ENCODE data around the gene ANXA6. TPM values are rescaled to one million over a fixed set of nuclear protein-coding genes. Genes with fewer than 3 reads are reported as not detected.
A peak's percentile ranks its signal among the peaks of the same experiment; 100 is the strongest.

ANXA6 gene
- total and polyA plus RNA-seq, 9 of the 15 experiments (the other 6 are each of a cell fraction or from before 2014, with no cell fraction given) = 0.70 to 13.2 (median 8.3) TPM

DNA sequence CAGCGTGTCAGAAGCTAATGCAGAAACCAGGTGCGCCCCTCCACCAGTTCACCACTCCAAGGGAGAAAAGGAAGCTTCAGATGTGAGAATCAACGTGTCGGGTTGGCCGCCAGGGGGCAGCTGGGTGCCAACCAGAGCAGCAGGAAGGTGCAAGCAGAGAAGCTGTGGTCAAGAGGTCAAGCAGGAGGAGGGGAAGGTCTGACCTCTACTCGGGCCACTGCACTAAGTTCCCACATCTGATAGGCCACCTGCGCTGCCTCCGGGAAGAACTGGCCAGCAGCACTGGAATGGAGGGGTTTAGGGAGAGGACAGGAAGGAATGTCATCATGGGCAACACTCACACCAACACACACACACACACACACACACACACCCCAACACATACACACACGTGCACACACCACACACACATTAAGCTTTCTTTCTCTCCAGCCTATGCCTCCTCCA is 31.4 kb downstream of the ANXA6 start (continued):
- TF ChIP-seq, protein P1, sequence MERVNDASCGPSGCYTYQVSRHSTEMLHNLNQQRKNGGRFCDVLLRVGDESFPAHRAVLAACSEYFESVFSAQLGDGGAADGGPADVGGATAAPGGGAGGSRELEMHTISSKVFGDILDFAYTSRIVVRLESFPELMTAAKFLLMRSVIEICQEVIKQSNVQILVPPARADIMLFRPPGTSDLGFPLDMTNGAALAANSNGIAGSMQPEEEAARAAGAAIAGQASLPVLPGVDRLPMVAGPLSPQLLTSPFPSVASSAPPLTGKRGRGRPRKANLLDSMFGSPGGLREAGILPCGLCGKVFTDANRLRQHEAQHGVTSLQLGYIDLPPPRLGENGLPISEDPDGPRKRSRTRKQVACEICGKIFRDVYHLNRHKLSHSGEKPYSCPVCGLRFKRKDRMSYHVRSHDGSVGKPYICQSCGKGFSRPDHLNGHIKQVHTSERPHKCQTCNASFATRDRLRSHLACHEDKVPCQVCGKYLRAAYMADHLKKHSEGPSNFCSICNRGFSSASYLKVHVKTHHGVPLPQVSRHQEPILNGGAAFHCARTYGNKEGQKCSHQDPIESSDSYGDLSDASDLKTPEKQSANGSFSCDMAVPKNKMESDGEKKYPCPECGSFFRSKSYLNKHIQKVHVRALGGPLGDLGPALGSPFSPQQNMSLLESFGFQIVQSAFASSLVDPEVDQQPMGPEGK (CRISPR knock-in tag; IDR thresholded peaks at IDR 0.05; ENCODE audit: borderline replicate concordance) = no peak
- no peak for TF ChIP-seq TBP (optimal IDR thresholded peaks at IDR 0.05; ENCODE audit: low read depth, low read length)
- TF ChIP-seq, protein P2, sequence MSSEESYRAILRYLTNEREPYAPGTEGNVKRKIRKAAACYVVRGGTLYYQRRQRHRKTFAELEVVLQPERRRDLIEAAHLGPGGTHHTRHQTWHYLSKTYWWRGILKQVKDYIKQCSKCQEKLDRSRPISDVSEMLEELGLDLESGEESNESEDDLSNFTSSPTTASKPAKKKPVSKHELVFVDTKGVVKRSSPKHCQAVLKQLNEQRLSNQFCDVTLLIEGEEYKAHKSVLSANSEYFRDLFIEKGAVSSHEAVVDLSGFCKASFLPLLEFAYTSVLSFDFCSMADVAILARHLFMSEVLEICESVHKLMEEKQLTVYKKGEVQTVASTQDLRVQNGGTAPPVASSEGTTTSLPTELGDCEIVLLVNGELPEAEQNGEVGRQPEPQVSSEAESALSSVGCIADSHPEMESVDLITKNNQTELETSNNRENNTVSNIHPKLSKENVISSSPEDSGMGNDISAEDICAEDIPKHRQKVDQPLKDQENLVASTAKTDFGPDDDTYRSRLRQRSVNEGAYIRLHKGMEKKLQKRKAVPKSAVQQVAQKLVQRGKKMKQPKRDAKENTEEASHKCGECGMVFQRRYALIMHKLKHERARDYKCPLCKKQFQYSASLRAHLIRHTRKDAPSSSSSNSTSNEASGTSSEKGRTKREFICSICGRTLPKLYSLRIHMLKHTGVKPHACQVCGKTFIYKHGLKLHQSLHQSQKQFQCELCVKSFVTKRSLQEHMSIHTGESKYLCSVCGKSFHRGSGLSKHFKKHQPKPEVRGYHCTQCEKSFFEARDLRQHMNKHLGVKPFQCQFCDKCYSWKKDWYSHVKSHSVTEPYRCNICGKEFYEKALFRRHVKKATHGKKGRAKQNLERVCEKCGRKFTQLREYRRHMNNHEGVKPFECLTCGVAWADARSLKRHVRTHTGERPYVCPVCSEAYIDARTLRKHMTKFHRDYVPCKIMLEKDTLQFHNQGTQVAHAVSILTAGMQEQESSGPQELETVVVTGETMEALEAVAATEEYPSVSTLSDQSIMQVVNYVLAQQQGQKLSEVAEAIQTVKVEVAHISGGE (CRISPR knock-in tag; IDR thresholded peaks at IDR 0.05) = no peak
- peak; percentile 27; the same call in 1 of the 2 replicates for TF ChIP-seq TAL1 (IDR thresholded peaks at IDR 0.05)
- TF ChIP-seq ELF4 (CRISPR knock-in tag; IDR thresholded peaks at IDR 0.05) = peak; percentile 45; the same call in 1 of the 2 replicates
- peak; percentile 15; the same call in 1 of the 2 replicates for TF ChIP-seq NFIC (IDR thresholded peaks at IDR 0.05)
- TF ChIP-seq CBX1 (IDR thresholded peaks at IDR 0.05; ENCODE audit: low read depth) = 0 out of 2 replicates have a peak, but pooled peaks have one; percentile 59
- TF ChIP-seq TRIM28 (IDR thresholded peaks at IDR 0.05) = no peak; the same call in 1 of the 2 replicates
- peak; percentile 80 for TF ChIP-seq CC2D1A (IDR thresholded peaks at IDR 0.05)
- TF ChIP-seq SOX6 (IDR thresholded peaks at IDR 0.05) = peak; percentile 68
- peak; percentile 75; the same call in 1 of the 2 replicates for TF ChIP-seq DPF2 (IDR thresholded peaks at IDR 0.05)
- no peak for TF ChIP-seq SUPT5H (IDR thresholded peaks at IDR 0.05)
- peak; percentile 84 for TF ChIP-seq ZEB2 (IDR thresholded peaks at IDR 0.05)
- peak; percentile 58 for TF ChIP-seq SMARCA4 (IDR thresholded peaks at IDR 0.05)
- peak; percentile 57; the same call in 1 of the 2 replicates for TF ChIP-seq STAG1 (CRISPR knock-in tag; IDR thresholded peaks at IDR 0.05; ENCODE audit: borderline replicate concordance)
- peak; percentile 57; the same call in 1 of the 2 replicates for TF ChIP-seq FOXP1 (CRISPR knock-in tag; IDR thresholded peaks at IDR 0.05)
